ENCODE measurements around the gene R3HDM2.
"Not testable (repeated sequence)": the region's sequence is repeated elsewhere in the genome, so short reads cannot be mapped to it uniquely, and the experiment has no call there.

R3HDM2 gene

GRCh38 chr12:57377103-57377840 lies 53.6 kb downstream of the R3HDM2 start:
- DNase-seq (ENCODE audit: low read depth): no peak

GRCh38 chr12:57372233-57372632 lies 58.6 kb downstream of the R3HDM2 start:
- no peak for DNase-seq (ENCODE audit: low read depth)

GRCh38 chr12:57370696-57371095 lies 60.1 kb downstream of the R3HDM2 start:
- DNase-seq (ENCODE audit: low read depth): no peak

- DNase-seq (ENCODE audit: low read depth): no peak
These were observed 60.8 kb downstream of the R3HDM2 start for GRCh38 chr12:57370072-57370471.

- DNase-seq (ENCODE audit: low read depth): no peak
These were observed 61.6 kb downstream of the R3HDM2 start for GRCh38 chr12:57369202-57369601.

- DNase-seq (ENCODE audit: low read depth): no peak
These were observed 62.3 kb downstream of the R3HDM2 start for GRCh38 chr12:57368349-57369095.

GRCh38 chr12:57367121-57367520 lies 63.7 kb downstream of the R3HDM2 start:
- DNase-seq (ENCODE audit: low read depth): no peak

GRCh38 chr12:57366315-57366714 lies 64.5 kb downstream of the R3HDM2 start:
- DNase-seq (ENCODE audit: low read depth): no peak

GRCh38 chr12:57364156-57364555 lies 66.7 kb downstream of the R3HDM2 start:
- DNase-seq (ENCODE audit: low read depth): not testable (repeated sequence)

GRCh38 chr12:57360468-57360867 lies 70.4 kb downstream of the R3HDM2 start:
- DNase-seq (ENCODE audit: low read depth): no peak

- DNase-seq (ENCODE audit: low read depth): no peak
These were observed 72.2 kb downstream of the R3HDM2 start for GRCh38 chr12:57358646-57359045.

- no peak for DNase-seq (ENCODE audit: low read depth)
These were observed 75.1 kb downstream of the R3HDM2 start for GRCh38 chr12:57355734-57356133.

GRCh38 chr12:57352166-57352565 lies 78.7 kb downstream of the R3HDM2 start:
- no peak for DNase-seq (ENCODE audit: low read depth)

GRCh38 chr12:57347284-57347683 lies 83.6 kb downstream of the R3HDM2 start:
- DNase-seq (ENCODE audit: low read depth): no peak

GRCh38 chr12:57343703-57344378 lies 87.0 kb downstream of the R3HDM2 start:
- DNase-seq (ENCODE audit: low read depth): no peak

- DNase-seq (ENCODE audit: low read depth): no peak
These were observed 88.6 kb downstream of the R3HDM2 start for GRCh38 chr12:57342207-57342691.

GRCh38 chr12:57341275-57341990 lies 89.4 kb downstream of the R3HDM2 start:
- DNase-seq (ENCODE audit: low read depth): no peak

GRCh38 chr12:57340104-57340503 lies 90.7 kb downstream of the R3HDM2 start:
- DNase-seq (ENCODE audit: low read depth): no peak

GRCh38 chr12:57336299-57336698 lies 94.5 kb downstream of the R3HDM2 start:
- DNase-seq (ENCODE audit: low read depth): not testable (repeated sequence)

GRCh38 chr12:57334219-57334618 lies 96.6 kb downstream of the R3HDM2 start:
- DNase-seq (ENCODE audit: low read depth): no peak

- no peak for DNase-seq (ENCODE audit: low read depth)
These were observed 98.1 kb downstream of the R3HDM2 start for GRCh38 chr12:57332646-57333312.

GRCh38 chr12:57330992-57331391 lies 99.9 kb downstream of the R3HDM2 start:
- DNase-seq (ENCODE audit: low read depth): no peak

Data from stimulated activated CD8-positive, alpha-beta memory T cell treated with anti-CD3 and anti-CD28 coated beads, Interleukin-15, amount 100 ng/mL, for 24 hours (primary cell).